WTC11 (cell line): ENCODE measurements around the gene LDLRAD4. TPM values are rescaled to one million over a fixed set of nuclear protein-coding genes. Genes with fewer than 3 reads are reported as not detected.

Source experiments
- ATAC-seq: fragments of 200-7000 bp; cut with Tn5 transposase; 2 replicates; pipeline ENCODE4 v1.10.0; 2021; ENCODE audit warnings: mild to moderate bottlenecking, moderate library complexity
- CTCF ChIA-PET: fragments of 300-600 bp; sonication (Branson Sonifier 250); formaldehyde crosslinking; loops from one replicate; lab custom pipeline; 2021; ENCODE audit warnings: antibody characterized with exemption; lab: Charles Lee
- POLR2A ChIA-PET: fragments of 350-600 bp; sonication (Branson Sonifier 250); formaldehyde crosslinking; loops from one replicate; lab custom pipeline; 2021; ENCODE audit warnings: antibody characterized with exemption; lab: Charles Lee
- DNase-seq: peaks from one replicate; pipeline ENCODE4 v3.0.0; 2021; ENCODE audit warnings: low spot score
- H3K27ac Mint-ChIP-seq: 2 replicates; pipeline ENCODE4 v1.8.0; 2021; ENCODE audit warnings: mixed read lengths
- H3K27me3 Mint-ChIP-seq: 2 replicates; pipeline ENCODE4 v1.8.0; 2021; ENCODE audit warnings: low read depth, mild to moderate bottlenecking, moderate library complexity, mixed read lengths
- H3K36me3 Mint-ChIP-seq: 2 replicates; pipeline ENCODE4 v1.8.0; 2021; ENCODE audit warnings: mixed read lengths
- H3K4me1 Mint-ChIP-seq: 2 replicates; pipeline ENCODE4 v1.8.0; 2022; ENCODE audit warnings: mixed read lengths
- H3K4me3 Mint-ChIP-seq: 2 replicates; pipeline ENCODE4 v1.8.0; 2021; ENCODE audit warnings: mild to moderate bottlenecking, moderate library complexity, mixed read lengths
- H3K9me3 Mint-ChIP-seq: 2 replicates; pipeline ENCODE4 v1.8.0; 2021; ENCODE audit warnings: mixed read lengths
- CREB1 ChIP-seq: sonication (generic); formaldehyde crosslinking; IDR thresholded peaks from 2 replicates; pipeline ENCODE4 v1.8.0; 2023; ENCODE audit warnings: mild to moderate bottlenecking, missing genetic modification reagents
- E2F1 ChIP-seq: sonication (generic); formaldehyde crosslinking; IDR thresholded peaks from 2 replicates; pipeline ENCODE4 v1.8.0; 2022; ENCODE audit warnings: mild to moderate bottlenecking, missing genetic modification reagents
- NR3C1 ChIP-seq: sonication (generic); formaldehyde crosslinking; conservative IDR thresholded peaks from 2 replicates; pipeline ENCODE4 v1.8.1; 2023; ENCODE audit warnings: low read depth, mild to moderate bottlenecking, missing genetic modification reagents
- ZBTB43 ChIP-seq: sonication (generic); formaldehyde crosslinking; IDR thresholded peaks from 2 replicates; pipeline ENCODE4 v1.8.1; 2023; ENCODE audit warnings: mild to moderate bottlenecking, missing genetic modification reagents
- ZNF396 ChIP-seq: fragments of 250-450 bp; sonication (Bioruptor Pico); IDR thresholded peaks from 2 replicates; pipeline ENCODE4 v1.8.0; 2021; ENCODE audit warnings: mild to moderate bottlenecking, moderate library complexity, borderline replicate concordance
- ZNF425 ChIP-seq: fragments of 250-450 bp; sonication (Bioruptor Pico); conservative IDR thresholded peaks from 2 replicates; pipeline ENCODE4 v1.9.0; 2021; ENCODE audit warnings: mild to moderate bottlenecking
- ZNF671 ChIP-seq: fragments of 250-450 bp; sonication (Bioruptor Pico); IDR thresholded peaks from 2 replicates; pipeline ENCODE4 v1.8.0; 2021; ENCODE audit warnings: mild to moderate bottlenecking
- ZSCAN18 ChIP-seq: fragments of 250-450 bp; sonication (Bioruptor Pico); IDR thresholded peaks from 2 replicates; pipeline ENCODE4 v2.1.2; 2022; ENCODE audit warnings: mild to moderate bottlenecking, moderate library complexity
- total RNA-seq: library from RNA; stranded (reverse); gene quantifications from 3 replicates; pipeline ENCODE4 v1.2.3, GENCODE V29; 2021
- TF ChIP-seq, protein P1 (sequence below): sonication (generic); formaldehyde crosslinking; IDR thresholded peaks from 2 replicates; pipeline ENCODE4 v1.8.1; 2023; ENCODE audit warnings: mild to moderate bottlenecking, missing genetic modification reagents, borderline replicate concordance
- TF ChIP-seq, protein P2 (sequence below): sonication (generic); formaldehyde crosslinking; IDR thresholded peaks from 2 replicates; pipeline ENCODE4 v1.8.0; 2023; ENCODE audit warnings: missing genetic modification reagents, mild to moderate bottlenecking, borderline replicate concordance

LDLRAD4 gene
- total RNA-seq, 1 experiment from 2014 or later: 6.2 TPM

GRCh38 chr18:13275075-13275474, 56.5 kb downstream of the LDLRAD4 start:
- Mint-ChIP-seq H3K27ac (no peak overlapping the region), H3K9me3 (no peaks in the 10 kb centered on the region), H3K36me3 (no peaks in the 10 kb centered on the region), H3K4me3 (no peak overlapping the region), H3K4me1 (peaks cover 10% of the 10 kb centered on the region; the same call in 1 of the 2 replicates), H3K27me3 (no peaks in the 10 kb centered on the region; the same call in 1 of the 2 replicates)
- ATAC-seq (no peak), DNase-seq (no peak)
- ChIA-PET CTCF (no interaction called here), POLR2A (no interaction called here)
- no peak for TF ChIP-seq ZNF425
- TF ChIP-seq ZSCAN18 (CRISPR knock-in tag): no peak
- no peak for TF ChIP-seq E2F1 (CRISPR knock-in tag)
- TF ChIP-seq, protein P1, sequence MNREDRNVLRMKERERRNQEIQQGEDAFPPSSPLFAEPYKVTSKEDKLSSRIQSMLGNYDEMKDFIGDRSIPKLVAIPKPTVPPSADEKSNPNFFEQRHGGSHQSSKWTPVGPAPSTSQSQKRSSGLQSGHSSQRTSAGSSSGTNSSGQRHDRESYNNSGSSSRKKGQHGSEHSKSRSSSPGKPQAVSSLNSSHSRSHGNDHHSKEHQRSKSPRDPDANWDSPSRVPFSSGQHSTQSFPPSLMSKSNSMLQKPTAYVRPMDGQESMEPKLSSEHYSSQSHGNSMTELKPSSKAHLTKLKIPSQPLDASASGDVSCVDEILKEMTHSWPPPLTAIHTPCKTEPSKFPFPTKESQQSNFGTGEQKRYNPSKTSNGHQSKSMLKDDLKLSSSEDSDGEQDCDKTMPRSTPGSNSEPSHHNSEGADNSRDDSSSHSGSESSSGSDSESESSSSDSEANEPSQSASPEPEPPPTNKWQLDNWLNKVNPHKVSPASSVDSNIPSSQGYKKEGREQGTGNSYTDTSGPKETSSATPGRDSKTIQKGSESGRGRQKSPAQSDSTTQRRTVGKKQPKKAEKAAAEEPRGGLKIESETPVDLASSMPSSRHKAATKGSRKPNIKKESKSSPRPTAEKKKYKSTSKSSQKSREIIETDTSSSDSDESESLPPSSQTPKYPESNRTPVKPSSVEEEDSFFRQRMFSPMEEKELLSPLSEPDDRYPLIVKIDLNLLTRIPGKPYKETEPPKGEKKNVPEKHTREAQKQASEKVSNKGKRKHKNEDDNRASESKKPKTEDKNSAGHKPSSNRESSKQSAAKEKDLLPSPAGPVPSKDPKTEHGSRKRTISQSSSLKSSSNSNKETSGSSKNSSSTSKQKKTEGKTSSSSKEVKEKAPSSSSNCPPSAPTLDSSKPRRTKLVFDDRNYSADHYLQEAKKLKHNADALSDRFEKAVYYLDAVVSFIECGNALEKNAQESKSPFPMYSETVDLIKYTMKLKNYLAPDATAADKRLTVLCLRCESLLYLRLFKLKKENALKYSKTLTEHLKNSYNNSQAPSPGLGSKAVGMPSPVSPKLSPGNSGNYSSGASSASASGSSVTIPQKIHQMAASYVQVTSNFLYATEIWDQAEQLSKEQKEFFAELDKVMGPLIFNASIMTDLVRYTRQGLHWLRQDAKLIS (CRISPR knock-in tag): no peak
- TF ChIP-seq ZNF396 (CRISPR knock-in tag): no peak
- TF ChIP-seq CREB1 (CRISPR knock-in tag): no peak
- TF ChIP-seq, protein P2, sequence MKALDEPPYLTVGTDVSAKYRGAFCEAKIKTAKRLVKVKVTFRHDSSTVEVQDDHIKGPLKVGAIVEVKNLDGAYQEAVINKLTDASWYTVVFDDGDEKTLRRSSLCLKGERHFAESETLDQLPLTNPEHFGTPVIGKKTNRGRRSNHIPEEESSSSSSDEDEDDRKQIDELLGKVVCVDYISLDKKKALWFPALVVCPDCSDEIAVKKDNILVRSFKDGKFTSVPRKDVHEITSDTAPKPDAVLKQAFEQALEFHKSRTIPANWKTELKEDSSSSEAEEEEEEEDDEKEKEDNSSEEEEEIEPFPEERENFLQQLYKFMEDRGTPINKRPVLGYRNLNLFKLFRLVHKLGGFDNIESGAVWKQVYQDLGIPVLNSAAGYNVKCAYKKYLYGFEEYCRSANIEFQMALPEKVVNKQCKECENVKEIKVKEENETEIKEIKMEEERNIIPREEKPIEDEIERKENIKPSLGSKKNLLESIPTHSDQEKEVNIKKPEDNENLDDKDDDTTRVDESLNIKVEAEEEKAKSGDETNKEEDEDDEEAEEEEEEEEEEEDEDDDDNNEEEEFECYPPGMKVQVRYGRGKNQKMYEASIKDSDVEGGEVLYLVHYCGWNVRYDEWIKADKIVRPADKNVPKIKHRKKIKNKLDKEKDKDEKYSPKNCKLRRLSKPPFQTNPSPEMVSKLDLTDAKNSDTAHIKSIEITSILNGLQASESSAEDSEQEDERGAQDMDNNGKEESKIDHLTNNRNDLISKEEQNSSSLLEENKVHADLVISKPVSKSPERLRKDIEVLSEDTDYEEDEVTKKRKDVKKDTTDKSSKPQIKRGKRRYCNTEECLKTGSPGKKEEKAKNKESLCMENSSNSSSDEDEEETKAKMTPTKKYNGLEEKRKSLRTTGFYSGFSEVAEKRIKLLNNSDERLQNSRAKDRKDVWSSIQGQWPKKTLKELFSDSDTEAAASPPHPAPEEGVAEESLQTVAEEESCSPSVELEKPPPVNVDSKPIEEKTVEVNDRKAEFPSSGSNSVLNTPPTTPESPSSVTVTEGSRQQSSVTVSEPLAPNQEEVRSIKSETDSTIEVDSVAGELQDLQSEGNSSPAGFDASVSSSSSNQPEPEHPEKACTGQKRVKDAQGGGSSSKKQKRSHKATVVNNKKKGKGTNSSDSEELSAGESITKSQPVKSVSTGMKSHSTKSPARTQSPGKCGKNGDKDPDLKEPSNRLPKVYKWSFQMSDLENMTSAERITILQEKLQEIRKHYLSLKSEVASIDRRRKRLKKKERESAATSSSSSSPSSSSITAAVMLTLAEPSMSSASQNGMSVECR: no peak
- TF ChIP-seq NR3C1: no peak
- TF ChIP-seq ZNF671 (CRISPR knock-in tag): no peak
- TF ChIP-seq ZBTB43: no peak
